Endothelial cell of umbilical vein (primary cell): ENCODE data around the gene IRS1. TPM values are rescaled to one million over a fixed set of nuclear protein-coding genes. Genes with fewer than 3 reads are reported as not detected.

Experiments
- BruUV-seq: library from RNA; stranded (reverse); fragments of 400-500 nt; replicated peaks from 2 replicates; lab custom pipeline; 2021; lab: Mats Ljungman, UMichigan
- CTCF ChIA-PET: fragments of 300-600, 350-600 bp; sonication (Branson Sonifier 250); formaldehyde crosslinking; loops from one replicate; lab custom pipeline; 2021; ENCODE audit warnings: antibody characterized with exemption, inconsistent platforms; lab: Charles Lee
- POLR2A ChIA-PET: fragments of 300-600, 350-600 bp; sonication (Branson Sonifier 250); formaldehyde crosslinking; loops from one replicate; lab custom pipeline; 2021; ENCODE audit warnings: antibody characterized with exemption, inconsistent platforms; lab: Charles Lee
- DNase-seq: peaks from one replicate; pipeline ENCODE4 v3.0.0-alpha.2; 2011; ENCODE audit warnings: low read depth, low spot score
- FAIRE-seq: peaks from 2 replicates; lab custom pipeline; 2011; peaks lifted over from hg19 to GRCh38; lab: Jason Lieb, UNC
- H2AFZ ChIP-seq: 2 replicates; pipeline ENCODE4 v1.6.0; 2012; ENCODE audit warnings: low read depth, low read length, control low read depth, inconsistent platforms
- H3K27ac ChIP-seq: 2 replicates; pipeline ENCODE4 v1.5.1; 2011; ENCODE audit warnings: low read depth, mild to moderate bottlenecking, control low read depth, low read length, moderate library complexity; ENCODE audit not compliant: insufficient read depth
- H3K27me3 ChIP-seq, 2 experiments: 2 replicates each; pipeline versions ENCODE4 v1.6.0 to v1.6.1; 2011; ENCODE audit warnings: low read length in 2 of 2, mixed read lengths in 1 of 2; ENCODE audit not compliant: control insufficient read depth in 2 of 2, insufficient read depth in 2 of 2
- H3K36me3 ChIP-seq, 2 experiments: 2 replicates in 1 of 2; 3 replicates in 1 of 2; pipeline ENCODE4 v1.5.1; 2011; ENCODE audit warnings: low read length in 2 of 2, mild to moderate bottlenecking in 1 of 2, moderate library complexity in 1 of 2; ENCODE audit not compliant: control insufficient read depth in 2 of 2, insufficient read depth in 2 of 2; ENCODE audit errors: extremely low read depth in 1 of 2
- H3K4me1 ChIP-seq: 3 replicates; pipeline ENCODE4 v1.5.1; 2011; ENCODE audit warnings: mild to moderate bottlenecking, low read length; ENCODE audit not compliant: control insufficient read depth, insufficient read depth; ENCODE audit errors: extremely low read depth
- H3K4me2 ChIP-seq: 2 replicates; pipeline ENCODE4 v1.6.1; 2011; ENCODE audit warnings: low read length, control low read depth, mixed read lengths; ENCODE audit not compliant: insufficient read depth
- H3K4me3 ChIP-seq, 3 experiments: fragments of 200-600 bp in 1 of 3; sonication (generic), shearing (Covaris generic) in 1 of 3; replicated peaks in 1 of 3; 2 replicates each; pipeline ENCODE4 v1.5.1; 2011 to 2016; ENCODE audit warnings: control low read depth in 3 of 3, low read length in 3 of 3, mild to moderate bottlenecking in 2 of 3, inconsistent platforms in 1 of 3, low read depth in 1 of 3, moderate library complexity in 1 of 3; ENCODE audit not compliant: insufficient read depth in 1 of 3
- H3K79me2 ChIP-seq: 2 replicates; pipeline ENCODE4 v1.6.0; 2012; ENCODE audit warnings: low read length, inconsistent platforms; ENCODE audit not compliant: control insufficient read depth, insufficient read depth
- H3K9ac ChIP-seq: replicated peaks from 2 replicates; pipeline ENCODE3; 2011; ENCODE audit warnings: low read length, control low read depth; ENCODE audit not compliant: insufficient read depth; ENCODE audit errors: extremely low read depth
- H3K9me1 ChIP-seq: replicated peaks from 3 replicates; pipeline ENCODE4 v1.6.0; 2011; ENCODE audit warnings: mild to moderate bottlenecking, low read length; ENCODE audit not compliant: control insufficient read depth, insufficient read depth; ENCODE audit errors: extremely low read depth
- H3K9me3 ChIP-seq: replicated peaks from 2 replicates; pipeline ENCODE4 v1.5.1; 2012; ENCODE audit warnings: low read length, inconsistent platforms; ENCODE audit not compliant: control insufficient read depth, insufficient read depth
- H4K20me1 ChIP-seq: replicated peaks from 2 replicates; pipeline ENCODE3; 2011; ENCODE audit warnings: mild to moderate bottlenecking, low read length; ENCODE audit not compliant: control insufficient read depth, insufficient read depth; ENCODE audit errors: extremely low read depth
- EZH2 ChIP-seq: IDR thresholded peaks from 2 replicates; pipeline ENCODE4 v1.6.1; 2012; ENCODE audit warnings: borderline replicate concordance, low read depth, mild to moderate bottlenecking, moderate library complexity, low read length, inconsistent platforms; ENCODE audit not compliant: severe bottlenecking
- FOS ChIP-seq: IDR thresholded peaks from 2 replicates; pipeline ENCODE4 v1.6.1; 2011; ENCODE audit warnings: mild to moderate bottlenecking, low read length, moderate library complexity, borderline replicate concordance; ENCODE audit not compliant: insufficient read depth
- GATA2 ChIP-seq: IDR thresholded peaks from 2 replicates; pipeline ENCODE4 v1.7.0; 2011; ENCODE audit warnings: low read depth, mild to moderate bottlenecking, moderate library complexity, mixed read lengths, low read length; ENCODE audit not compliant: insufficient read length, insufficient read depth
- JUN ChIP-seq: IDR thresholded peaks from 2 replicates; pipeline ENCODE4 v1.6.1; 2011; ENCODE audit warnings: borderline replicate concordance, low read depth; ENCODE audit not compliant: insufficient read length, insufficient read depth
- MYC ChIP-seq: IDR thresholded peaks from one replicate; pipeline ENCODE4 v1.6.1; 2011; ENCODE audit warnings: mild to moderate bottlenecking, low read depth, low read length
- POLR2A ChIP-seq: IDR thresholded peaks from 2 replicates; pipeline ENCODE4 v1.6.1; 2012; ENCODE audit warnings: low read depth, mild to moderate bottlenecking, control low read depth, low read length
- POLR2AphosphoS5 ChIP-seq: IDR thresholded peaks from 2 replicates; pipeline ENCODE4 v1.6.1; 2012; ENCODE audit warnings: low read depth, mild to moderate bottlenecking, control low read depth, low read length, moderate library complexity; ENCODE audit not compliant: insufficient read depth
- dilution Hi-C: fragments of 300-500 bp; cut with MboI; formaldehyde crosslinking; loops from one replicate; pipeline ENCODE4 v1.15.0; 2019; ENCODE audit warnings: low sequenced_read_pairs; ENCODE audit not compliant: extremely low pct_ligation_motif_present
- intact Hi-C: fragments of 100-400 bp; cut with micrococcal nuclease; formaldehyde crosslinking; loops from one replicate; pipeline ENCODE4 v1.10.0; 2022
- polyA plus RNA-seq, 4 experiments: library from polyadenylated mRNA; depleted of rRNA in 3 of 4; stranded (reverse) in 3 of 4; unstranded in 1 of 4; fragments of >200 nt; gene quantifications; 2 replicates each; pipeline versions ENCODE4 v1.2.1 to v1.2.3, GENCODE V29; 2011 to 2012; ENCODE audit warnings: missing spikeins in 1 of 4
- total RNA-seq: library from RNA; stranded (reverse); gene quantifications from 2 replicates; pipeline ENCODE4 v1.2.3, GENCODE V29; 2021
- TF ChIP-seq, protein P1 (sequence below): IDR thresholded peaks from 2 replicates; pipeline ENCODE4 v1.6.1; 2011; ENCODE audit not compliant: insufficient read depth, insufficient read length
- TF ChIP-seq, protein P2 (sequence below), 2 donors: IDR thresholded peaks; 1 replicate in 1 of 2; 2 replicates in 1 of 2; pipeline ENCODE4 v1.5.1; 2011; ENCODE audit warnings: low read length in 2 of 2, mild to moderate bottlenecking in 2 of 2, moderate library complexity in 2 of 2, control low read depth in 1 of 2, inconsistent platforms in 1 of 2, low read depth in 1 of 2; ENCODE audit not compliant: insufficient read depth in 1 of 2; ENCODE audit errors: extremely low read depth in 1 of 2

IRS1 gene
- total and polyA plus RNA-seq, 2 donors (not counting 3 experiments of a cell fraction or from before 2014, with no cell fraction given): 0.10 to 0.11 TPM

DNA sequence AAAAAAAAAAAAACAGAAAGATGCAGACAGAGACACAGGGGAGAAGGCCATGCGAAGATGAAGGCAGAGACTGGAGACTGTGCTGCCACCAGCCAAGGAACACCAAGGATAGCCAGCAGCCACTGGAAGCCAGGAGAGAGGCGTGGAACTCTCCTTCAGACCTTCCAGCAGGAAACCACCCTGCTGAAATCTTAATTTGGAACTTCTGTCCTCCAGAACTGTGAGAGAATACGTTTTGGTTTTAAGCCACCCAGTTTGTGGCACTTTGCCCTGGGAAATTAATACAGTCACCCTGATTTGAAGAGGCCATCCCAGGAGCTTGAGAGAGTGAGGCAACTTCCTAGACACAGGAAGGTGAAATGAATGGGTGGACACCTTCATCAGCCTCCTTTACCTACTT, 93.7 kb downstream of the IRS1 start:
- CTCF ChIA-PET: no interaction called here
- POLR2A ChIA-PET: no interaction called here
- Histone ChIP-seq H3K9me1 (no peaks in the 10 kb centered on the region), H3K79me2 (no peaks in the 10 kb centered on the region), H3K4me2 (no peak overlapping the region), H3K27me3 (no peaks in the 10 kb centered on the region), H3K27ac (no peak overlapping the region), H4K20me1 (no peaks in the 10 kb centered on the region), H3K36me3 (no peaks in the 10 kb centered on the region), H3K4me3 (no peak overlapping the region), H3K9ac (no peak overlapping the region), H3K4me1 (no peaks in the 10 kb centered on the region), H2AFZ (no peak overlapping the region), H3K9me3 (no peaks in the 10 kb centered on the region)
- DNase-seq: no peak
- FAIRE-seq: no peak
- no TSS peak for BruUV-seq
- dilution Hi-C loops: no loop called here
- intact Hi-C loops: no loop called here
- no peak for TF ChIP-seq GATA2
- TF ChIP-seq POLR2AphosphoS5: no peak
- TF ChIP-seq EZH2: no peak
- TF ChIP-seq JUN: no peak

DNA sequence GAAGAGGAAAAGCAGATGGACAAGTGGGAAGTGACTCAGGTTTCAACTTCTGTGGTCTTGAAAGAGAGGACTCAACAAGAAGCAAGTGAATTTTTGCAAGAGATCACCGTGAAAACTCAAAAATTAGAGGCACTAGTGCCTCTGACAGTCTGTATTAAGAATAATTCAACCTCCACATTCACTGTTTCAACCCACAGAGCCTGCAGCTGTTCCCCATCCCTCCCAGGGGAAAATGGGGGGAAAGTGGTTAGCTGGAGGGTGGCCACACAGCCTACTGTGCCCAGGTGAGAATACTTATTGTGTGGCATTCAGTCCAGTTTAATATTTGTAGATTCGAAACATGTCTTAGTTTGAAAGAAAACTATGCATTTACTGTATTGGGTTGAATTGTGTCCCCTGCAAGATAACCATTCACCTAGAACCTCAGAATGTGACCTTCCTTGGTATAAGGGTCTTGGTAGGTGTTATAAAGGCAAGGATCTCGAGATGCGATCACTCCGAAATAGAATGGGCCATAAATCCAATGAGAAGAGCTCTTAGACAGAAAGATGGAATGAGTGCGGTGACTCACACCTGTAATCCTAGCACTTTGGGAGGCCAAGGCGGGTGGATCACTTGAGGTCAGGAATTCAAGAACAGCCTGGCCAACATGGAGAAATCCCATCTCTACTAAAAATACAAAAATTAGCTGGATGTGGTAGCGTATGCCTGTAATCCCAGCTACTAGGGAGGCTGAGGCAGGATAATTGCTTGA, 94.3 kb downstream of the IRS1 start:
- CTCF ChIA-PET: no interaction called here
- Histone ChIP-seq H3K79me2 (no peaks in the 10 kb centered on the region), H3K4me3 (no peak overlapping the region), H3K27ac (no peak overlapping the region), H3K36me3 (no peaks in the 10 kb centered on the region), H3K27me3 (no peaks in the 10 kb centered on the region), H3K4me1 (no peaks in the 10 kb centered on the region), H3K9me3 (no peaks in the 10 kb centered on the region), H3K4me2 (no peak overlapping the region), H2AFZ (no peak overlapping the region), H3K9ac (no peak overlapping the region), H3K9me1 (no peaks in the 10 kb centered on the region), H4K20me1 (no peaks in the 10 kb centered on the region)
- TF ChIP-seq GATA2: no peak
- TF ChIP-seq POLR2AphosphoS5: no peak
- TF ChIP-seq, protein P1, sequence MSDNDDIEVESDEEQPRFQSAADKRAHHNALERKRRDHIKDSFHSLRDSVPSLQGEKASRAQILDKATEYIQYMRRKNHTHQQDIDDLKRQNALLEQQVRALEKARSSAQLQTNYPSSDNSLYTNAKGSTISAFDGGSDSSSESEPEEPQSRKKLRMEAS: no peak
- no peak for TF ChIP-seq FOS
- TF ChIP-seq, protein P2, sequence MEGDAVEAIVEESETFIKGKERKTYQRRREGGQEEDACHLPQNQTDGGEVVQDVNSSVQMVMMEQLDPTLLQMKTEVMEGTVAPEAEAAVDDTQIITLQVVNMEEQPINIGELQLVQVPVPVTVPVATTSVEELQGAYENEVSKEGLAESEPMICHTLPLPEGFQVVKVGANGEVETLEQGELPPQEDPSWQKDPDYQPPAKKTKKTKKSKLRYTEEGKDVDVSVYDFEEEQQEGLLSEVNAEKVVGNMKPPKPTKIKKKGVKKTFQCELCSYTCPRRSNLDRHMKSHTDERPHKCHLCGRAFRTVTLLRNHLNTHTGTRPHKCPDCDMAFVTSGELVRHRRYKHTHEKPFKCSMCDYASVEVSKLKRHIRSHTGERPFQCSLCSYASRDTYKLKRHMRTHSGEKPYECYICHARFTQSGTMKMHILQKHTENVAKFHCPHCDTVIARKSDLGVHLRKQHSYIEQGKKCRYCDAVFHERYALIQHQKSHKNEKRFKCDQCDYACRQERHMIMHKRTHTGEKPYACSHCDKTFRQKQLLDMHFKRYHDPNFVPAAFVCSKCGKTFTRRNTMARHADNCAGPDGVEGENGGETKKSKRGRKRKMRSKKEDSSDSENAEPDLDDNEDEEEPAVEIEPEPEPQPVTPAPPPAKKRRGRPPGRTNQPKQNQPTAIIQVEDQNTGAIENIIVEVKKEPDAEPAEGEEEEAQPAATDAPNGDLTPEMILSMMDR (IDR thresholded peaks at IDR 0.05; ENCODE audit: extremely low read depth in 1 of 2, insufficient read depth in 1 of 2, low read depth in 1 of 2, low read length in 2 of 2): no peak
- TF ChIP-seq JUN: no peak
- TF ChIP-seq EZH2: no peak
- TF ChIP-seq MYC: no peak
- no peak for TF ChIP-seq POLR2A
- FAIRE-seq (no peak), DNase-seq (no peak)
- dilution Hi-C loops: no loop called here
- BruUV-seq: no TSS peak
- intact Hi-C loops: no loop called here
- POLR2A ChIA-PET: no interaction called here
